GM19467 (cell line): ENCODE results near the gene USF3.
"Not testable (repeated sequence)": the region's sequence is repeated elsewhere in the genome, so short reads cannot be mapped to it uniquely, and the experiment has no call there.

Experiments
- ATAC-seq: cut with Tn5 transposase; IDR thresholded peaks from one replicate; pipeline ENCODE4 v1.9.1; 2021; ENCODE audit warnings: mild to moderate bottlenecking, moderate library complexity; ENCODE audit not compliant: unreplicated experiment

Gene USF3

GRCh38 chr3:113654851-113655250 lies 41.6 kb downstream of the USF3 start:
- no peak for ATAC-seq

GRCh38 chr3:113654310-113654709 lies 42.1 kb downstream of the USF3 start:
- no peak for ATAC-seq

- ATAC-seq = no peak
Observed at GRCh38 chr3:113649174-113649845, 47.1 kb downstream of the USF3 start.

GRCh38 chr3:113648524-113648923 lies 47.9 kb downstream of the USF3 start:
- ATAC-seq = no peak

- ATAC-seq = no peak
Observed at GRCh38 chr3:113643583-113643982, 52.9 kb downstream of the USF3 start.

- no peak for ATAC-seq
Observed at GRCh38 chr3:113638910-113639309, 57.5 kb downstream of the USF3 start.

GRCh38 chr3:113637756-113638155 lies 58.7 kb downstream of the USF3 start:
- ATAC-seq = no peak

- ATAC-seq = not testable (repeated sequence)
Observed at GRCh38 chr3:113636034-113636433, 60.4 kb downstream of the USF3 start.

GRCh38 chr3:113634782-113635474 lies 61.5 kb downstream of the USF3 start:
- no peak for ATAC-seq

GRCh38 chr3:113631573-113631972 lies 64.9 kb downstream of the USF3 start:
- ATAC-seq = no peak

- no peak for ATAC-seq
Observed at GRCh38 chr3:113630956-113631542, 65.4 kb downstream of the USF3 start.

- ATAC-seq = no peak
Observed at GRCh38 chr3:113629584-113630421, 66.6 kb downstream of the USF3 start.

- ATAC-seq = no peak
Observed at GRCh38 chr3:113628788-113629187, 67.7 kb downstream of the USF3 start.

- ATAC-seq = no peak
Observed at GRCh38 chr3:113628316-113628715, 68.1 kb downstream of the USF3 start.

GRCh38 chr3:113626503-113627371 lies 69.7 kb downstream of the USF3 start:
- ATAC-seq = no peak

GRCh38 chr3:113625834-113626233 lies 70.6 kb downstream of the USF3 start:
- no peak for ATAC-seq

- ATAC-seq = no peak
Observed at GRCh38 chr3:113623811-113624210, 72.6 kb downstream of the USF3 start.

GRCh38 chr3:113623324-113623723 lies 73.1 kb downstream of the USF3 start:
- no peak for ATAC-seq

GRCh38 chr3:113620091-113620490 lies 76.4 kb downstream of the USF3 start:
- no peak for ATAC-seq

- no peak for ATAC-seq
Observed at GRCh38 chr3:113617726-113618125, 78.7 kb downstream of the USF3 start.
